GM21737 (cell line): ENCODE data around the gene DTNB.

Experiments
- ATAC-seq: cut with Tn5 transposase; IDR thresholded peaks from one replicate; pipeline ENCODE4 v1.9.1; 2021; ENCODE audit warnings: mild to moderate bottlenecking, moderate library complexity; ENCODE audit not compliant: unreplicated experiment

Gene DTNB

DNA sequence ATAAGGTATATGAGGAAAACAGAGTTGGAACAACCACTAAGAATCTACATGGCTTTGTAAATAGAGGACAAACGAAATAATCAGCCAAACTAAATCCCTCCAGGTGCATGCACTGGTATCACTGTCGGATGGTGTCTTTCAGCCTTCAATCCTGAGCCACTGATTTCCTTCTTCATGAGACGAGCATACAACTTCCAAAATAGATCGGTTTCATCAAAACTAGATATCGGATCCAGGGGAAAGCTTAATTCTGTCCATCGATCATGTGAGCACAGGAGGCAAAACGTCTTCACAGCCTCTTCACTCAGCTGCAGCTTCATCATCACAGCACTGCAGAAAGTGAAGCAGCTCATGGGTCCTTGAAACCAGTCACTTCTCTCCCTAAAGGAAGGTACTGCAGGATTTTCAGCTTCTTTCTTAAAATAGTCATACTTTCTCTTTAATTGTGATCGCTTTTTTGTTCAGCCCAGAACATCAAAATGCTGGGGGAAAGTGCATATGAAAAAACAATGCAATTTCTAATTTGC, 80.5 kb downstream of the DTNB start:
- no peak for ATAC-seq

DNA sequence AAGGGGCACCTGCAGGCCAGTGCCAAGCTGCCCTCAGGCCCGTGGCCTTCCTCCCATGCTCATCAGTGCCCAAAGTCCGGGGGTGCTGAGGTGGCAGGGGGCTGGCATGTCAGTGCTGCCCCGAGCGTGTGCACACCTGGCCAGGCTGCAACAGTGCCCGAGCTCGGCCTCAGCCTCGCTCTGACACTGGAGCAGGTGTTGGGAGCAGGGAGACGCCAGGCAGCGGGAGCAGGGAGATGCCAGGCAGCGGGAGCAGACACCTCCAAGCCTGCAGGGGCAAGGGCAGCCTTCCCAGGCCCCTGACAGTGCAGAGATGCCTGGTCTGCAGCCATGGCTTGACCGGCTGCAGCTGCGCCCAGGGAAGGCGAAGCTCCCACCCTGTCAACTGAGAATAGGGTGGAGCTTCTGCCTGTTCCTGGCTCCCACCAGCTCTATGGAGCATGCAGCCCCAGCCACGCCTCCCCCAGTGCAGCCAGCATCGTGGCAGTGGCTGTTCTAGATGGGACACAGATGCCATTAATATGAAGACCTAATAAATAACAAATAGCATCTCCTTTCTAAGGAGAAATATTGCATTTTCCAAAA, 82.4 kb downstream of the DTNB start:
- no peak for ATAC-seq

DNA sequence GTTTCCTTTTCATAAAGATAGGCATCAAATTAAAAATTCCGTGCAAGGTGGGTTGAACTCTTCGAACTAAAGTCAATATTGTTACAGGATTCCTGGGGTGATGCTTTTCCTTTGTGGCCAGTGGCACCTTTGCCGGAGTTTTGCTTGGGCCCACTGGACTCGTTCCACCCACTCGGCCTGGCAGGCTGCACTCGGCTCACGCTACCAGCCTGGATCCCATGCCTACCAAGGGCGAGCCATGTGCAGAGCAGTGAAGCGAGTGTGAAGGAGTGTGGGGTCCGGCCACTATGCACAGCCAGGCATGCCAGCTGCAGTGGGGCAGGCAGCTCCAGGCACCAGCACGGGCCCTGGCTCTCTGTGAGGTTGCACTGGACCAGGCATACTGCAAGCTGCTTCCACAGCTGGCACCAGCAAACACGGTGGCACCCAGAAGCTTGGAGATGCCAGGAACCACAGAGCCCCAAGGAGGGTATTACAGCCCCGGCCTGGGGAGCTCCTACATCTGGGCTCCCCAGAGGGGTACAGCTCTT, 83.6 kb downstream of the DTNB start:
- no peak for ATAC-seq

DNA sequence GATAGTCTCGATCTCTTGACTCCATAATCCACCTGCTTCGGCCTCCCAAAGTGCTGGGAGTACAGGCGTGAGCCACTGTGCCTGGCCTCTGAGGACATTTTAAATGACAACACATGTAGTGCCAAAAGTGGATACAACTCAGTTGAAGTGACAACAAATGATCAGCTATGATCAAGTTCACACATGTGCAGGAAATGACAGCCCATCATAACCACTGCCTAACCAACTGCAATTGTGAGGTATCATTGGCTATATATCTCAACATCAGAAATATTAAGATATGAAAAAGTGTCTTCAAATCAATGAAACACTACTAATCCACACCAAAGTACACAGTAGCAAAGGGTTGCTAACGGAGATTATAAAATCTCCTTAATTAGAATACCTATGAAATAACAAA, 84.8 kb downstream of the DTNB start:
- no peak for ATAC-seq

DNA sequence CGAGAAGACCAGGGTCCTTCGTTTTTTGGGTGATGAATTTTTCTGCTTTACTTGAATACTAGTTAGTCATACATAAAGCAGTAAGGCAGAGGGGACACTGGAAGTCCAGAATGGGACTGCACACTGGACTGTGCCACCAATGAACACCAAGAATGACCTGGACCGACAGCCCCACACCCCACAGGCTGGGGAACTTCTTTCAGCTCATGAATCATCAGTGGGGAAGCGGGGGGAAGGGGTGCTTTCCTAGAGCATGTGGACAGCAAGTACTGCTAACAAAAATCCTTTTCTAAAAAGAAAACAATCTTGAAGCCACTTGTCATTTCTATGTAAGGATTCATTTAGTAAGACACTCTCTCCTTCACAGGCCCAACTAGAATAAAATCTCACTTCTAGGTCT, 86.0 kb downstream of the DTNB start:
- ATAC-seq: no peak

DNA sequence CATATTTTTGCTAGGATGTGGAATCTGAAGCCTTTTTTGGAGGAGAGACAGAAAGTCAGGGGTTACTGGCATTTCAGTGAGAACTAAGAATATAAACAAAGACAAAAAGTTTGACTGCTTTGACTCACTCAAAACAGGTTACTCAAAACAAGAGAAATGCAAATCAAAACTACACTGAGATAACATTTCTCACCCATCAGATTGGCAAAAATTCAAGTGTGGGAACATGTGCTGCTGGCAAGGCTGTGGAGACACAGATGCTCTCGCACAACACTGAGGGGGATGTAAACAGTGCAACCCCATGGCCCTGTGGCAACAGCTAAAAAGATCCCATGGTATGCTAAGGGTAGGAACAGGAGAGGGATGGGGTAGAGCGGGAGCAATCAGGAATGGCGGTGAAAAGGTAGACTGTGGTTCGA, 86.6 kb downstream of the DTNB start:
- peak; percentile 72 for ATAC-seq

DNA sequence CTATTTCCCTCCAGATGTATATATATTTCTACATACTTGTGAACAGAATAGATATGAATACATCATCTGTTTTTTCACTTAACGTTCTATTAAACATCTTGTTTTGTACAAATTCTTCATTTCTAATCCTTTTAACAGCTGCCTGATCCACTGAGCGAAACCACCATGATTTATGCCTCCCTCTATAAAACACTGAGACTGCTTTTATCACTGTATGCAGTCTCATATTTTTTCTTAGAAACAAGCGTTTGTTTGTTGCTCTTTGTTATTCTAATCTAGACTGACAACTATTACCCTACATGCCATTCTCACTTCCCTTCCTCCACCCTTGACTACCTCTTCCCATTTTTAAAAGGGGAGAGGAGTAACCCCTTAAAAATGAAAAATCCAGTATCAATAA, 88.2 kb downstream of the DTNB start:
- ATAC-seq: no peak

DNA sequence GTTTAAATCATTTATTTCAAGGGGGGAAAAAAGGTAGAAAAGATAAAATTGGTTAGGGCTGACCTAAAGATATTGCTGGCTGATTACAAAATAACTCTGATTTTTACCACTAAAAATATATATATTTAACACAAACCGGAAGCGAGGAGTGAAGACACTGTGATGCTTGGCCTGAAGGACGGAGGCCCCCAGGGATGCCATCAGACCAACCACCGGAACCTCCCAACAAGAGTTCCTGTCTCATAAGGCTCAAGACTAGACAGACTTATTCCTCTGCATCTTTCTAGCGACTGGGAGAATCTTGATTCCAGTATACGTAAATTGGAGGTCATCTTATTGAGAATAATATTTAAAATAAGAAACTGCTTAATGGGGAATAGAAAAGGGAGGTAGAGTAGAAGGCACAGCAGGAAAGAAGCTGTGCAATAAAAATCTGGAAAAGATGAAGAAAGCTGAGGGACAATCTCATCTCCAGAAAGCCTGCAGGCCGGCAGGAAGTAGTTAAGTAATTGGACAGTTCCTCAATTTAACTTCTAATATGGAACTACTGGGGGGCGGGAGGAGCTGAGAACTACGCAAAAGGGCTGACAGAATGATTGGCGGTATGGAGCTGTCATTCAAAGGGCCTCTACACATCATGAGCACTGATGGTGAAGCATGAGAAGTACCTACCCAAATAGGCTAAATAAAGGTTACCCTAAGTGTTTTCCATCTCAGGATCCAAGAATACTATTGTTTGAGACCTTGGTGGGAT, 91.1 kb downstream of the DTNB start:
- ATAC-seq: no peak

DNA sequence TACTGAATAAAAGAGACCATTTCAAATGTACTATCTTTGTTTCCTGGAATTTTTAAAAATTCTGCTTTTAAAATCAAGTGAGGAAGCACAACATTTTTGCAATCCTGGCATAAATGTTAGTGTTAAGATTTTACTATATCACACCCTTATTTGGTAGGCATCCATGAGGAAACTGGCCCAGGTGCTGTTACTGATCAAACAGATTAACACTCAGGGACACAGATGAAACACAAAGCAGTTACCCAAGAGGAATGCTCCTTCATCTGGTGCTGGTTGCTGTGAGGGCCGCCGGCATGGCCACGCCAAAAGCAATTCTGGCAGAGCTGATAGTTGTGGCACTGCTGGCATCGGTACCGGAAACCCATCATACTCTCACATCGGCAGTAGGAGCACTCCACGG, 96.8 kb downstream of the DTNB start:
- no peak for ATAC-seq

DNA sequence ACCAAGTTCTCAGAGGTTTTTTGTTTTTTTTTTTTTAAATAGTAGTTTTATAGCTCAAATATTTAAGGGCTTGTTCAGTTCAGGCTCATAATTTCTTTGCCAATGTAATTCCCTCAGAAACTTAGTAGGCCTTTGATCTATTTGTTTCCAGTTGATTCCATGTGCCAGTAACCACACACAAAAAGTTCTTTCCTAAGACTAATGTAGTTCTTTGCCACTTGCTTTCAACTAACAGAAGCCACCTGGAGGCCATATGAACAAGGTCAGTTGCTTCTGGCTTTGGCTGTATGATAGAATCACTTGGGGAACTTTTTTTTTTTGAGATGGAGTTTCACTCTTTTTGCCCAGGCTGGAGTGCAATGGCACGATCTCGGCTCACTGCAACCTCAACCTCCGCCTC, 100.7 kb downstream of the DTNB start:
- no peak for ATAC-seq

DNA sequence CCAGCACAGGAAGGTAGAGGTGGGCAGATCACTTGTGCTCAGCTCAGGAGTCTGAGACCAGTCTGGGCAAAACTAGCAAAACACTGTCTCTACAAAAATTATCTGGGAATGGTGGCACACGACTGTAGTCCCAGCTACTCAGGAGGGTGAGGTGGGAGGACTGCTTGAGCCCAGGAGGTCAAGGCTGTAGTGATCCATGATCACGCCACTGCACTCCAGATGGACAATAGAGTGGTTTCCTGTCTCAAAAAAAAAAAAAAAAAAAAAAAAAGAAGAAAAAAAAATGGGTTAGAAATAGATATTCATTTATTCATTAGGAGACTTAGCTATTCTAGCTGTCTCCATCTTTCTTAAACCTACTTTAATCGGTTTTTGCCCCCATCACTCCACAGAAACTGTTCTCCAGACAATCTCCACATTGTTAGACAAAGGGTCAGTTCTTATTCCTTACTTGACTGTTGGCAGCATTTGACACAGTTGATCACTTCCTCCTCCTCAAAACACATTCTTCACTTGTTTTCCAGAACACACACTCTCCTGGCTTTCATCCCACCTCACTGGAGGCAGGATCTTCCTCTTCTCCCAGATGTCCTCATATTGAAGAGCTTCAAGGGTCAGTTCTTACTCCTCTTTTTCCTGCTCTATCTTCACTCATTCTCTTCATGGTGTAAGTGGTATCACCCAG, 103.1 kb downstream of the DTNB start:
- ATAC-seq: no peak

DNA sequence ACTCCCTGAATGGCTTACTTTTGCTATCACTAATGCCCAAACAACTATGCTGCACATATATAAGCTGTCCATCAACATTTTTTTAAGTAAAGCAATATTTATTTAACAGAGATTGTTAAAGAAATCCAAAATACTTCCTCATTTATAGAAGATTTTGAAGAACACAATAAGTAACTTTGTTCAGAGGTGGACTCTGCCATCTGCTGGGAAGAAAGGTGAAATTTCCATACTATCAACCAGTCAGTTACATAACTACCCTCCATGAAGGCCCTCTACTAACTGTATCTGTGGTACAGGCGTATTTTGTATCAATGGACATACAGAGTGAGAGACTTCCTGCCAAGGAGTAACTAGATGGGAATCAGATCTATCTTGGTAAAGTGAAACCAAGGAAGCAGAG, 106.0 kb downstream of the DTNB start:
- ATAC-seq: no peak

DNA sequence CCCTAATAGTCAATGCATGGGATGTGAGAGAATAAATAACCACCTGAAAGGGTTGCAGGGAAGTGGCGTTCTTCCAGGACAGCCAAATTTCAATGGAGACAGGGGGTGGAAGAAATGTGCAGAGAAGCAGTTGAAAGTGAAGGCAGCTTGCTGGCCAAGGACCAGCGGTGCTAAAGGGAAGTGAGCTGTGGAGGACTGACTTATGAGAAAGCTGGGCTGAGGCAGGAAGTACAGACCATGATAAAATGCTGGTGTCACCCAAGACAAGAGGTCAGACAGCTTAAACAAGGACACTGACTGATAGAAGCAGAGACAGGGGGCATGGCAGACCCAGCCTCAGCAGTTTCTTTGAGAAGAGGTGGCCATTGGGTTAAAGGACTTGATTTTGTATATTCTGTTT, 106.7 kb downstream of the DTNB start:
- peak; percentile 71 for ATAC-seq

DNA sequence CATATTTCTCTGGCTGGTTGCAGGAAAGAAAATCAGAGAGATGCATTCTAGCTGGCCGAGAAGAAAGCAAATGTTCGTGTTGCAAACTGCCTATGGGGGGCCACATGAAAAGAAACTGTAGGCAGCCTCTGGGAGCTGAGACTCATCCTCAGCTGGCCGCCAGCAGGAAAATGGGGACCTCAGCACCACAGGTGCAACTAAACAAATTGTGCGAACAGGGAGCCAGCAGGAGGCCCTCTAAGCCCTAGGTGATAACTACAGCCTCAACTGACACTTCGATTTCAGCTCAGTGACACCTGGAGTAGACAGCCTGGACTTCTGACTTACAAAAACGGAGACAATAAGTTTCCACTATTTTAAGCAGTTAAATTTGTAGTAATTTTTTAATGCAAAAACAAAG, 107.3 kb downstream of the DTNB start:
- no peak for ATAC-seq

DNA sequence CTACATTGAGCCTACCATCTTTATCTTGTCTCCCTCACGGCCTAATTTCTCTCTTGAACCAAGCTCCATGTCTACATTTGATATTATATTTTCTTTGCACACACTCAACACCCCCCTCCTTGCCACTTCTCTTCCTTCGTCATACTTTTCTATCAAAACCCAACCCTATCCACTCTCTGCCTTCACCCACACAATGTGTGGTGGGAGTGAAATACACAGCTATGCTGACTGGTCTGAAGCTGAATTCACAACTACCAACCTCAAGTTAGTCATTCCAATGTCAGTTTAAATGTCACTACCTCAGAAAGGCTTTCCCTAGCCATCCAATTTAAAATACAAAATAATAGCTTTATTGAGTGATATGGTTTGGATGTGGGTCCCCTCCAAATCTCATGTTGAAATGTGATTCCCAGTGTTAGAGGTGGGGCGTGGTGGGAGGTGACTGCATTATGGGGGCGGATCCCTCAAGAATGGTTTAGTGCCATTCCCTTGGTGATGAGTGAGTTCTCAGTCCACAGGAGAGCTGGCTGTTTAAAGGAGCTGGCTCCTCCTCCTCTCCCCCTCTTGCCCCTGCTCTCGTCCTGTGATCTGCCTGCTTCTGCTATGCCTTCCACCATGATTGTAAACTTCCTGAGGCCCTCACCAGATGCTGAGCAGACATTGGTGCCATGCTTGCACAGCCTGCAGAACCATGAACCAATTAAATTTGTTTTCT, 112.1 kb downstream of the DTNB start:
- ATAC-seq: no peak

DNA sequence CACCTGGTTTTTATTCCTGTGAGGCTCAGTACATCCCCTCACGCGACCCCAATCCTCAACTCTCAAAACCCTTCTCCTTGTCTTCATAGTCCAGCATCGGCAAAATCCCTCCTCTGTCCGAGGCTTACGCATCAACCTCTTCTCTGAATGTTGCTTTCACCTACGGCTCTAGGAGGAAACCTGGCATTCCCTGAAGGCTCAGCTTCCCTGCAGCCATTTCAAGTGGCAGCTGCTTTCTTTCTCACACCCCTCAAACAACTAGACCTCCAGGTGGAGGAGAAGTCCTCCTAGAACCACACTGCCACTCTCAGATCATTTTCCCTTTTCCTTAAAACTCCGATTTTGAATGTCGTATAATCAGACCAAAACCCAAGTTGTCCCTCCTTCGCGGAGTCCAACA, 114.2 kb downstream of the DTNB start:
- ATAC-seq: no peak

DNA sequence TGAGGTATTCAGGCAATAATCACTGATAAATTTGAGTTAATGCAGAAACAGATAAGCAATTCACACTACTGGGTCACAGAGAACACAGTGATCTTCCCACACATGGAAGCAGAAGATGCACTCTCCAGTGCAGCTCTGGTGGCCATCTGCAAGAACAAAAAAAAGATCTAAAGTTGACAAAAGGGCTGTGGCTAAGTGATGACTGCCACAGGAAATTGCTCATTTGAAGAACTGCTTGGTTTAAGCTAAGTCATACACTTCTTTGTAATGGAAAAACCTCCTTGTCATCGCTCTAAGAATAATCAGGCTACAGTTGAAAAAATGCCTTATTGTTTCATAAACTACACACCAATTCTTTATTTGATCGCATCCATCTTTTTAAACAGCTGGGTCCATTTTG, 115.1 kb downstream of the DTNB start:
- ATAC-seq: no peak

DNA sequence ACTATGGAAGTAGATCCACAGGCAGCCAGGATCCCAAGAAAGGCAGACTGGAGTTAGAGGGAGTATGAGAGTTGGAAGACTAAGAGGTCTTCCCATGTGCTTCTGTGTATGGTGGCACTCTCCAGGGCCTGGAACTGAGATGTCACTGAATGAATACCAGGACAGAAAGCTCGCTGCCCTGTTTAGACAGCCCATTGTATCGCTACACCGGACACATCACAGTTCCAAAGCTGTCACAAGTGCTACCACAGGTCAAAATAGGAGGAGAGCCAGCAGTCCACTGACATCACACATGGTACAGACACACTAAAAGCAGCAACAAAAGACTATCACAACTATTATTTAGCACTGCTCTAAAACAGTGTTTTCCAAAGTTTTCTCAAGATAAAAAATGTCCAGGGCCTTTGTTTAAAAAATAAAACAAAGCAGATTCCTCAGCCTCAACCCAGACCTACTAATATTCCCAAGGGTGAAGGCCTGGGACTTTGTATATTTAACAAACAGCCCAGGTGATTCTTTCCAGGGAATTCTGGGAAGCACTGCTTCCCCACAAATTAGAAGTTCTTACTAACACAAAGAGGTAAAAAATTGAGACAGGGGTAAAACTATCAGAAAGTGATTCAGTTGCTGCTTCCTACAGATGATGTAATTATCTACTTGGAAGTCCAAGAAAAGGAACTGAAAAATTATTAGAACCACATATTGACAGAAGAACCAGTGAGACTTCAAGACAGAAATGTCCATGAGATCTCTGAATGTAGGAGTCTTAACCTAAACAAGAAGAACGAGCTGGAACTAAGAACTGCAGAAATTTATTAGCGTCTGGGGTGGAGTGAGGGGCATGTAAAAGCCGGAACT, 116.0 kb downstream of the DTNB start:
- no peak for ATAC-seq

DNA sequence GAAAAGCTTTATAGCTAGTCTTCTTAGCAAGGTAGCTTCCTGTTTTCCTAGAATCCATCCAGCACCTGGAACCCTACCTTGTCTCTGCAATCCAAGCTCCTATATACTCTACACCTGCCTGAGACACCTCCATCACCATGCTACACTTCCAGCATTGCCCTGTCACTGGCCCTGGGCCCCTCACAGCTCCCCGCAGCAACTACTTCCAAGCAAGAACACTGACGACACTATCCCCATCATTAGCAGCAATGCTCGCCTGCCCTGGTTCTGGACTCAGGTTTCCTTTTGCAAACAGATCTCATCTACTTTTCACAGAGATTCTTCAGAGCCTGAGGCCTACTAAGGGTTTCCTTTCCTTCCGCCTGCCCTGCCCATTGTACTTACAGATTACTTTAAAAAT, 121.1 kb downstream of the DTNB start:
- no peak for ATAC-seq

DNA sequence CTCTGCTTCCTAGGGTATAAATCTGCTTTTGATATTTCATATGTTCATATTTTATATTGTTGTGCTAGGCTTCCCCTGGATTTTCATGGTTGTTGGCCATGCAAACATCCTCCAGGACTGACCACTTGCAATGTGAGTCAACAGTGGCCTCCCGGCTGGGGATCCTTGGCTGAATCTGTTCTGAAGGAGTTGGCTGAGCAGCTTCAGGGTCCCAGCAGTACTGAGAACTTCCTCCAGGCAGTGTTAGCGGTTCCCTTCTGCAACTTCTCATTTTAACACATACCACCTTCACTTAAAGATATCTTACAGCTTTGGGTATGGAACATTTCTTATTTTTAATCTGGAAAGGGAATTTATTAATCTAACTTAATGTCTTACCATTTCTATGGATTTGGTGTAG, 122.1 kb downstream of the DTNB start:
- ATAC-seq: no peak
